Measurements from ENCODE around the gene CAMK2N1.

CAMK2N1 gene

GRCh38 chr1:20477348-20478056 is 8.5 kb downstream of the CAMK2N1 start:
- no peak for DNase-seq

GRCh38 chr1:20476265-20477038 is 9.6 kb downstream of the CAMK2N1 start:
- no peak for DNase-seq

- DNase-seq = no peak
These were observed 11.0 kb downstream of the CAMK2N1 start for GRCh38 chr1:20474996-20475395.

GRCh38 chr1:20474333-20474975 is 11.6 kb downstream of the CAMK2N1 start:
- peak; percentile 15 for DNase-seq

- DNase-seq = no peak
These were observed 12.1 kb downstream of the CAMK2N1 start for GRCh38 chr1:20473894-20474293.

GRCh38 chr1:20472860-20473711 is 12.9 kb downstream of the CAMK2N1 start:
- no peak for DNase-seq

GRCh38 chr1:20472121-20472520 is 13.9 kb downstream of the CAMK2N1 start:
- DNase-seq = no peak

GRCh38 chr1:20470194-20470593 is 15.8 kb downstream of the CAMK2N1 start:
- no peak for DNase-seq

GRCh38 chr1:20469406-20470076 is 16.5 kb downstream of the CAMK2N1 start:
- no peak for DNase-seq

GRCh38 chr1:20466273-20466672 is 19.7 kb downstream of the CAMK2N1 start:
- DNase-seq = no peak

GRCh38 chr1:20465187-20465586 is 20.8 kb downstream of the CAMK2N1 start:
- no peak for DNase-seq

- no peak for DNase-seq
These were observed 22.5 kb downstream of the CAMK2N1 start for GRCh38 chr1:20463502-20463901.

GRCh38 chr1:20462397-20462796 is 23.6 kb downstream of the CAMK2N1 start:
- no peak for DNase-seq

- DNase-seq = no peak
These were observed 27.3 kb downstream of the CAMK2N1 start for GRCh38 chr1:20458717-20459116.

- DNase-seq = no peak
These were observed 32.0 kb downstream of the CAMK2N1 start for GRCh38 chr1:20454004-20454403.

- DNase-seq = peak; percentile 91
These were observed 36.2 kb downstream of the CAMK2N1 start for GRCh38 chr1:20449735-20450311.

GRCh38 chr1:20448671-20449071 is 37.3 kb downstream of the CAMK2N1 start:
- DNase-seq = no peak

- DNase-seq = no peak
These were observed 38.2 kb downstream of the CAMK2N1 start for GRCh38 chr1:20447794-20448193.

GRCh38 chr1:20446796-20447195 is 39.2 kb downstream of the CAMK2N1 start:
- DNase-seq = peak; percentile 76

- DNase-seq = no peak
These were observed 40.1 kb downstream of the CAMK2N1 start for GRCh38 chr1:20445956-20446355.

- no peak for DNase-seq
These were observed 42.1 kb downstream of the CAMK2N1 start for GRCh38 chr1:20443703-20444586.

All from HCEC 1CT (cell line).